Umbilical cord (tissue), 2 donors: Measurements from ENCODE around the gene SNN. TPM values are rescaled to one million over a fixed set of nuclear protein-coding genes. Genes with fewer than 3 reads are reported as not detected.

Experiments used
- DNase-seq: peaks from one replicate; pipeline ENCODE4 v3.0.0-alpha.2; 2015; ENCODE audit warnings: low spot score
- total RNA-seq: library from RNA; depleted of rRNA; stranded (reverse); fragments of >200 nt; gene quantifications from one replicate; pipeline ENCODE4 v1.2.3, GENCODE V29; 2014; ENCODE audit warnings: low replicate concordance; ENCODE audit not compliant: insufficient read depth

SNN gene
- total RNA-seq, 1 donor from 2014 or later, result 6.0 TPM

GRCh38 chr16:11635113-11635652 is 33.1 kb upstream of the SNN start:
- DNase-seq, result no peak

DNA sequence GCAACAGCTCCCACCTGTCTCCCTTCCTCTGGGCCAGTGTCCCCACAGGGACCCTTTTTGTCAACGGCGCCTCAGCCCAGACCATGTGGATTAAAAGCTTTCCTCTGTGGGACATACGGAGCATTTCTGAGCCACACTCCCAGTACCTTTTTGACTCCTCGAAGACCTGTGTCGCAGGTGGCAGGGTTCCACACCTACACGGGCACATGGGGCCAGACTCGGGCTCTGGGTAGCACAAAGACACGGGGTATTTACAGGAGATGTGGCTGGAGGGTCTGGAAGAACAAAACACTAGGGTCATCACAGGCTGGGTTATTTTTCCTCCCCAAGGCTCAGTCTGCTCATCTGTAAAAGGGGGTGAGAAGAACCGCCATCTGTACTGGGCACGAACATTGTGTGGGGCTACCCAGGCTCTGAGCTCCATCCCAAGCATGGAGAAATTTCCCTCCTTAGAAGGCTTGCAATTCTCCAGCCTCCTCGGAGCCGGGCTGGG is 32.5 kb upstream of the SNN start:
- no peak for DNase-seq

GRCh38 chr16:11636172-11636721 is 32.0 kb upstream of the SNN start:
- DNase-seq, result peak; percentile 75

GRCh38 chr16:11637320-11637719 is 30.9 kb upstream of the SNN start:
- DNase-seq, result no peak

GRCh38 chr16:11638140-11638539 is 30.1 kb upstream of the SNN start:
- no peak for DNase-seq

DNA sequence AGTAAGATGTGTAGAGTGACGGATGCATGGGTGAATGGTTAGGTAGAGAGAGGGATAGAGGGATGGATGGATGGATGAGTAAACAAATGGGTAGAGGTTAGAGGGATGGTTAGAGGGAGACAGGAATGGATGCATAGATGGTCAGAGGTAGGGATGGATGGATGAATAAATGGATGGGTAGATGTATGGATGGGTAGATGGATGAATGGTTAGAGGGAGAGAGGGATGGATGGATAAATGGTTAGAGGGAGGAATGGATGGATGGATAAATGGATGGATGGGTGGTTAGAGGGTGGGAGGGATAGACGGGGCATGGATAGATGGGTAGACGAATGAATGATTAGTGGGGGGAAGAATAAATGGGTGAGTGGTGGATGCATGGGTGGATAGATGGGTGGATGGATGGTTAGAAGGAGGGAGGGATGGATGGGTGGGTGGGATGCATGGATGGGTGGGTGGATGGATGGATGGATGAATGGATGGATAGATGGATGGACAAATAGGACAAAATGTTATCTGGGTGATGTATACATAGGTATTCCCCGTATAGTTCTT is 29.2 kb upstream of the SNN start:
- no peak for DNase-seq

DNA sequence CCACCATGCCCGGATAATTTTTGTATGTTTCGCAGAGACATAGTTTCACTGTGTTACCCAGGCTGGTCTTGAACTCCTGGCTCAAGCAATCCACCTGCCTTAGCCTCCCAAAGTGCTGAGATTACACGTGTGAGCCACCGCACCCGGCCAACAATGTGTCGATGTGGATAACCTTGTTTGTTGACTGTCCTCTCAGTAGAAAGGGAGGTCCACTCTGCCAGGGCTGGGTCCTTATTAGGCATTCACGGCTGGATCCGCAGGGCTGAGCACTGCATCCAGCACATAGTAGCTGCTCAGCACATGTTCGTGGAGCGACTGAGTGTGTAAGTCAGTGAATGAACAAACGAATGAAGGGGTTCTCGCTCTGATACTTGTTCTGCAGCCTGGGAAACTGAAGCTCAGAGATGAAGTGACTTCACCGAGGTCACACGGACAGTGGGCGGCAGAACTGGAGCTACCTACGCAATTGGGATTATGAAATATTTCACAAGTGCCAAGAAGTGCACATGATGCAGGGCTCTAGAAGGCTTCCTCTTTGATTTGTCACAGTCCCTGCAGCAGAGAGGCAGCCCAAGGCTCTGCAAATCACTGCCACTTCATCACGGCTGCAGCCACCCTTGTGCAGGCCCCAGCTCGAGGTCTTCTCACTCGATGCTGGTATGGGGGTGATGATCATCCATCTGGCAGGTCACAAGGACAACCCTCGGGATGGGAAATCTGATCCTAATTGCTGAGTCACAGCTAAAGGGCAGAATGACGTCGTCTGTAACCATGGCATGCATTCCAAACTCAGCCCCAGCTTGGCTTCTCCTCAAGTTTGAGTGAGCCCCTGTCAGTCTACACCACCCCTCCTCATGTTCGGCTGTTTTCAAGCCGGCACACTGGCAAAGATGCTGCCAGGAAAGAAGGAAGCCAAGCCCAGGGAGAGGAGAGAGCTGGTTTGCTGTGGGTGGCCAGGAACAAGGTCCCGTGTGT is 28.0 kb upstream of the SNN start:
- DNase-seq, result peak; percentile 92

DNA sequence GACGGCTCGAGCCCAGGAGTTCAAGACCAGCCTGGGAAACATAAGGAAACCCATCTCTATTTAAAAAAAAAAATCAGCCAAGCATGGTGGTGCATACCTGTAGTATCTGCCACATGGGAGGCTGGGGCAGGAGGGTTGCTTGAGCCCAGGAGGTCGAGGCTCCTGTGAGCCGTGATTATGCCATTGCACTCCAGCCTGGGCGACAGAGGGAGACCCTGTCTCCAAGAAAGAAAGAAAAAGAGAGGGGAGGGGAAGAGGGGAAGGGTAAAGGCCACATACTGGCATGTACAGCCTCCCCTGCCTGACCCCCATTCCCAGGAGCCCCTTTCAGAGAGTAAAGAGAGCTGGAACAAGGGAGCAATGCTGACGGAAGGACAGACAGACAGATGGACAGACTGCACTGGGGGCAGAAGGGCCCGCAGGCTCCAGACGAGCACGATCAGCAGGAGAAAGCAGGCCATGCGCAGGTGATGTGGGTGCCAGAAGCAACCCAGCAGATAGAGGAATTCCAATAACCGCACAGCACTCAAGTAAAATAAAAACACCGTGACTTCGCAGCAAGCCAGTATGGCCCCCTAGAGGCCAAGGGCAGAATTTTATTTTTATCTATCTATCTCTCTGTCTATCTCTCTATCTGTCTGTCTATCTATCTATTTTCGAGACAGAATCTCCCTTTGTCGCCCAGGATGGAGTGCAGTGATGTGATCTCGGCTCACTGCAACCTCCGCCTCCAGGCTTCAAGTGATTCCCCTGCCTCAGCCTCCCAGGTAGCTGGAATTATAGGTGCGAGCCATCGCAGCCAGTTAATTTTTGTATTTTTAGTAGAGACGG is 27.1 kb upstream of the SNN start:
- peak; percentile 65 for DNase-seq

- no peak for DNase-seq
Measured at GRCh38 chr16:11642765-11643116, 25.5 kb upstream of the SNN start.

DNA sequence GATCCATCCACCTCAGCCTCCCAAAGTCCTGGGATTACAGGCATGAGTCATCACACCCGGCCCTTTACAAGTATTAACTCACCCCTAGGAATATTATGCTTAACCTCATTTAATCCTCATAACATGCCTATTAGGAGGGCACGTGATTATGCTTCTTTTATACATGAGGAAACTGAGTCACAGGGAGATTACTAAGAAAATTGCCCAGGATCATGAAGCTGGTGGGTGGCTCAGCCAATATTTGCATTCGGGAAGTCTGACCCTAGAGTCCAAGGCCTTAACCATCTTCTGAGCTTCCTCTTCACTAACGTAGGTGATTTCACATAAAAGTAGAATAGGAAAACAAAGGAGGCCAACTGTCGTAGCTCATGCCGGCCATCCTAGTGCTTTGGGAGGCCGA is 19.0 kb upstream of the SNN start:
- no peak for DNase-seq

- DNase-seq, result no peak
Measured at GRCh38 chr16:11650641-11651591, 17.3 kb upstream of the SNN start.

GRCh38 chr16:11651796-11652195 is 16.5 kb upstream of the SNN start:
- no peak for DNase-seq

DNA sequence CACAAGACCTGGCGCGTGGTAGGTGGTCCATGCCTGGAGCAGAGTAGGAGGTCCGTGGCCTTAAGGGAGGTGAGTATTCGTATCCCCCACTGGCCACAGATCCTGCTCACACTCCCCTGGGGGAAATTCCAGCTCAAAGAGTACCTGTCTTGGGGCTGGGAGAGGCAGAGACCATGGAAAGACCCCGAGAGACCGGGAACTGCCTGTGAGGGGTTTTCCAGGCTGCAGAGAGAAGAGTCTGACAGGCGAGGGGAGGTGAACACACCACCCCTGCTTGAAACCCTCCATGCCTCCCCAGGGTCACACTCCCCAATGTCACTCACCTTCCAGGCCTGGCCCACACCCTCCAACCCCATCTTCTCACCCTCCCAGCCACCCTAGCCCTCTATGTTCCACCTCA is 12.6 kb upstream of the SNN start:
- no peak for DNase-seq

GRCh38 chr16:11657556-11657955 is 10.7 kb upstream of the SNN start:
- DNase-seq, result no peak

DNA sequence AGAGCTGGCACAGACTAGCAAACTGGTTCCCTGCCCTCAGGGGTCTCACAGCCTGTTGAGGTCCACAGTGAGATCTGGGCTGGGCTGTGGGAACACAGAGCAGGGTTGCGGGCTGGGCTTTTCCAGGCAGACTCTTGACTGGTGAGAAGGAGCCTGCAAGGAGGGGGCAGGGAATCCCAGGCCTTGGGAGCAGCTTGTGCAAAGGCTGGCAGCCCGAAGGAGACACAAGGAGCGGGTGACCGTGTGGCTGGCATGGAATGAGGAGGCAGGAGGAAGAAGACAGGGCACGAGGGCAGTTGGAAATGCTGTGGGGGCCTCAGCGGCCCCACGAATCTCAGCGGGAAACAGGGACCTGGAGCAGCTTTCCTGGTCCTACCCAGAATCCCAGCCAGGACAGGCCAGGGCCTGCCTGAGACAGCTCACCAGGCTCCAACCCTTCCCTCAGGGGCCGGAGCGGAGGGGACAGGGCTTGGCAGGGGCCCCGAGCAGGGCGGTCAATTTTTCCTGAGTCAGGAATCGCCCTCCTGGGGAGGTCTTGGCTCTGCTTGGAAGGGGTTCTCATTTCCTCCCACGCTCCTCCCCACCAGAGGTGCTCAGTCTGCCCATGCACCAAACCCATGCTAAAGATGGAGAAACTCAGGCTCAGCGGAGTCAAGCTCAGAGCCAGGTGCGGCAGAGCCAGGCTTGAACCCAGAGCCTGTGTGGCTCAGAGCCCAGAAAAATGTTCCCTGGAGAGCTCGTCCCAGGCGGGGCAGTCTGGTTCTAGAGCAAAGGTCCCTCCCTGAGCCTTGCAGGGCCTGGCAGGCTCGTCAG is 9.2 kb upstream of the SNN start:
- DNase-seq, result no peak

- DNase-seq, result no peak
Measured at GRCh38 chr16:11660565-11660964, 7.7 kb upstream of the SNN start.

- no peak for DNase-seq
Measured at GRCh38 chr16:11662582-11662981, 5.7 kb upstream of the SNN start.

DNA sequence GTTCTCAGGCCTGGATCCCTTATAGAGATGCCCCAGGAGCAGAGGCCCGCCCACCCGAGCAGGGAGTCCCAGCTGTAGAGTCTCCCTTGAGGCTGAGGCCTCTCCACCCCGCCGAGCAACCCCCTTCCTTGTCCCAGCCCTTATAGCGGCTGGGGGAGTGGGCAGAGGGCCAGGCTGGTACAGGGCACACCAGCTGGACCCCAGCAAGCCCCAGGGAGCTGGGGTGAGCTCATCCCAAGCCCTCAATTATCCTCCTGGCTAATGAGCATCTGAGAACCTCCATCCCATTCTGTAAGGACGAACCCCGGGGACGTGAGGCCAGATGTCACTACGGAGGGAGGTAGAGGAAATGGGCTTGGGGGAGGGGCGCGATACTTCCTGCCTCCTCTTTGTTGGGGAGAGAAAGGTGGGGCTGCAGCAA is 3.2 kb upstream of the SNN start:
- DNase-seq, result no peak
